HG02870 (cell line): ENCODE data around the gene PCDHGA1.

Source experiments
- ATAC-seq: cut with Tn5 transposase; IDR thresholded peaks from one replicate; pipeline ENCODE4 v1.9.1; 2021; ENCODE audit warnings: mild to moderate bottlenecking, moderate library complexity; ENCODE audit not compliant: unreplicated experiment

Gene PCDHGA1

GRCh38 chr5:141528291-141528984, 198.1 kb downstream of the PCDHGA1 start:
- ATAC-seq, result no peak

- ATAC-seq, result peak; percentile 64
Measured at GRCh38 chr5:141529002-141529401, 198.7 kb downstream of the PCDHGA1 start.

DNA sequence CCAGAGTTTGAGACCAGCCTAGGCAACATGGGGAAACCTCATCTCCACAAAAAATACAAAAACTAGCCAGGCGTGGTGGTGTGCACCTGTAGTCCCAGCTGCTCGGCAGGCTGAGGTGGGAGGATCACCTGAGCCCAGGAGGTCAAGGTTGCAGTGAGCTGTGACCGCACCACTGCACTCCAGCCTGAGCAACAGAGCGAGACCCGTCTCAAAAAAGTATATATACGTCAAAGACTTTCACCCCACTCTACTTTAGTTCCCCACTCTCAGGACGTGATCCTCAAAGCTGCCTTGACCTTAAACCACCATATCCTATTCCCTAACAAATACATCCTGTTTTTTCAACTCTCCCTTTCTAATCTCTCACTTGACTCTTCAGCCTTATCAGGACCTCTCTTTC, 199.6 kb downstream of the PCDHGA1 start:
- ATAC-seq, result peak; percentile 44

- ATAC-seq, result no peak
Measured at GRCh38 chr5:141532726-141533125, 202.4 kb downstream of the PCDHGA1 start.

- no peak for ATAC-seq
Measured at GRCh38 chr5:141533897-141534296, 203.6 kb downstream of the PCDHGA1 start.

GRCh38 chr5:141534492-141535213, 204.3 kb downstream of the PCDHGA1 start:
- no peak for ATAC-seq

DNA sequence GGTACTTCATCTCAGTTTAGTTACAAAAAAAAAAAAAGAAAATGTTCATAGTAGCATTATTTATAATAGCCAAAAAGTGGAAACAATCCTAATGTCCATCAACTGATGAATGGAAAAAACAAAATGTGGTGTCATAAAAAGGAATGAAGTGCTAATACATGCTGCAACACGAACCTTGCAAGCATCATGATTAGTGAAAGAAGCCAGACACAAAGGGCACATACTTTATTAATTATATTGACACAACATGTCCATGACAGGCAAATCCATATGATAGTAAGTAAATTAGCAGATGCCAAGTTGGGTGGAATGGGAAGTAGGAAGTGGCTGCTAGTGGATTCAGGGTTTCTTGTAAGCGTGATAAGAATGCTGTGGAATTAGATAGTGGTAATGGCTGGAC, 212.7 kb downstream of the PCDHGA1 start:
- no peak for ATAC-seq

- ATAC-seq, result no peak
Measured at GRCh38 chr5:141547488-141547887, 217.2 kb downstream of the PCDHGA1 start.

DNA sequence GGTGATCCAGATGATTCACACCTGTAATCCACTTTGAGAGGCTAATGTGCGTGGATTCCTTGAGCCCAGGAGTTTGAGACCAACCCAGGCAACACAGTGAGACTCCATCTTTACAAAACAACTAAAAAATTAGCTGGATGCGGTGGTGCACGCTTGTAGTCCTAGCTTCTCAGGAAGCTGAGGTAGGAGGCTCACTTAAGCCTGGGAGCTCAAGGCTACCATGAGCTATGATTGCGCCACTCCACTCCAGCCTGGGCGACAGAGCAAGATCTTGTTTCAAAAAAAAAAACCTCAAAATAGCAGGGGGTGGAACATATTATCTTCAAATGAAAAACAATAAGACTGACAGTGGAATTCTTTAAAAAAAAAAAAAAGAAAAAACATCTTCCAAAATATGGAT, 217.6 kb downstream of the PCDHGA1 start:
- no peak for ATAC-seq

- ATAC-seq, result peak; percentile 77
Measured at GRCh38 chr5:141557681-141558136, 227.4 kb downstream of the PCDHGA1 start.

GRCh38 chr5:141558150-141558549, 227.8 kb downstream of the PCDHGA1 start:
- peak; percentile 8 for ATAC-seq

- no peak for ATAC-seq
Measured at GRCh38 chr5:141559461-141559860, 229.1 kb downstream of the PCDHGA1 start.

DNA sequence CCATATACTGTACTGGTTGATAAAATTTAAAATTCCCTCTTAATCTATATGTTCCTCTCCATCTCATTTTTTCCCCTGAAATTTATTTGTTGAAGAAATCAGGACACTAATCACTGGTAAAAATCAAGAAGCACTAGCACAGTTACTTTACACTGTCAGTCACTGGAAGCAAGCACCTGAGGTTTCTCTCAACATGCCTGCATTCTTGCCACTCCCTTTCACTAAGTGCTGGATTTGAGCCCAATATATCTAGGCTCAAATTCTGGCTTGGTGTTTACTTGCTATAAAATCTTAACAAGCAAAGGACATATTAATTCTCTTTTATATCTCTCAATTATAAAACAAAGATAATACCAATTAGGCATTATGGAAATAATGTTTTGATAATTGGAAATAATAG, 229.8 kb downstream of the PCDHGA1 start:
- no peak for ATAC-seq

GRCh38 chr5:141560725-141561483, 230.6 kb downstream of the PCDHGA1 start:
- ATAC-seq, result no peak
